LNCaP clone FGC (cell line): ENCODE measurements around the gene LSM11.

Experiments used
- DNase-seq: peaks from one replicate; pipeline ENCODE4 v3.0.0-alpha.2; 2011; ENCODE audit warnings: low read depth
- H3K4me3 ChIP-seq: 2 replicates; pipeline ENCODE4 v1.5.1; 2011; ENCODE audit warnings: mild to moderate bottlenecking, low read depth, low read length, control low read depth
- TF ChIP-seq, protein P1 (sequence below): IDR thresholded peaks from 2 replicates; pipeline ENCODE4 v1.5.1; 2012; ENCODE audit warnings: mild to moderate bottlenecking; ENCODE audit not compliant: control insufficient read depth, insufficient read depth; ENCODE audit errors: extremely low read depth

LSM11 gene

DNA sequence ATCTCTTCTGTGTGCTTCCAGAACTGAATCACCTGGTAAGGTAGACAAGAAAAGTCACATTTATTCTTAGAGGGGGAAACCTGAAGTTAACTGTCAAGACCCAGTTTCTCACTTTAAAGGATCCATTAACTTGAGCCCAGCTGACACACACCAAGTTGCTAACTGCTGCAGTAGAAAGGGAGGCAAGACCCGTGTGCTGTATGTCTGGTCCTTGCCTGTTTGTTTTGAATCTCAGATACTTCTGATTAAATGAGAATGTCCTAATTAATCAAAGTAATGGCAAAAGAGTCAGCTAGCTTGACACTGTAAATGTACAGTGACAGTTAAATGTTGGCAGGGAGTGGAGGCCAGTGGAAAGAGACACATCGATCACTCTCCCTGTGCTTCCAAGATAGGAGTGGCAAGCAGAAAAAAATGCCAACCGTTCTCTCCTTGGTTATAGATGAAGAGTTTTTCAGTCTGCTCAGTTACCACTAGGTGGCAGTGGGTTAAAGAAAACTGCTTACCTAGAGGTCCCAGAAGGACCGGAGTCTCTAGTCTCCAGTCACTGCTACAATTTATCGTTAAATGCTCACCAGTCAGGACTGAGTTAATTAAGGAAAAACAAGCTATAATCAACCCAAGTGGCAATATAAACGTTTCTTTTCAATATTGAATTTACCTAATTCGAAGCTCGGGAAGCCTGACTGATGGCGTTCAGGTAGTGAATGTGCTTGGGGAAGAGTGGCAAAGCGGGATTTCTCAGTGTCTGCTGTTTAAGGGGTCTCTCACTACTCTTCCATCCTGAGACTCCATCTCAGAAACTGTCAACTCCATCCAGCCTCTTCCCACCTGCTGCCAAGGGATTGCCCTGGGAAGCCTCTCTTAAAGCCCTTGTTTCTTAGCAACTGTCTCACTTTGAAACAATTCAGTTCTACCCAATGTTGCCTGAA is 18.4 kb downstream of the LSM11 start:
- H3K4me3 ChIP-seq: no peak overlapping the region
- TF ChIP-seq, protein P1, sequence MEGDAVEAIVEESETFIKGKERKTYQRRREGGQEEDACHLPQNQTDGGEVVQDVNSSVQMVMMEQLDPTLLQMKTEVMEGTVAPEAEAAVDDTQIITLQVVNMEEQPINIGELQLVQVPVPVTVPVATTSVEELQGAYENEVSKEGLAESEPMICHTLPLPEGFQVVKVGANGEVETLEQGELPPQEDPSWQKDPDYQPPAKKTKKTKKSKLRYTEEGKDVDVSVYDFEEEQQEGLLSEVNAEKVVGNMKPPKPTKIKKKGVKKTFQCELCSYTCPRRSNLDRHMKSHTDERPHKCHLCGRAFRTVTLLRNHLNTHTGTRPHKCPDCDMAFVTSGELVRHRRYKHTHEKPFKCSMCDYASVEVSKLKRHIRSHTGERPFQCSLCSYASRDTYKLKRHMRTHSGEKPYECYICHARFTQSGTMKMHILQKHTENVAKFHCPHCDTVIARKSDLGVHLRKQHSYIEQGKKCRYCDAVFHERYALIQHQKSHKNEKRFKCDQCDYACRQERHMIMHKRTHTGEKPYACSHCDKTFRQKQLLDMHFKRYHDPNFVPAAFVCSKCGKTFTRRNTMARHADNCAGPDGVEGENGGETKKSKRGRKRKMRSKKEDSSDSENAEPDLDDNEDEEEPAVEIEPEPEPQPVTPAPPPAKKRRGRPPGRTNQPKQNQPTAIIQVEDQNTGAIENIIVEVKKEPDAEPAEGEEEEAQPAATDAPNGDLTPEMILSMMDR: peak; percentile 76
- DNase-seq: no peak

DNA sequence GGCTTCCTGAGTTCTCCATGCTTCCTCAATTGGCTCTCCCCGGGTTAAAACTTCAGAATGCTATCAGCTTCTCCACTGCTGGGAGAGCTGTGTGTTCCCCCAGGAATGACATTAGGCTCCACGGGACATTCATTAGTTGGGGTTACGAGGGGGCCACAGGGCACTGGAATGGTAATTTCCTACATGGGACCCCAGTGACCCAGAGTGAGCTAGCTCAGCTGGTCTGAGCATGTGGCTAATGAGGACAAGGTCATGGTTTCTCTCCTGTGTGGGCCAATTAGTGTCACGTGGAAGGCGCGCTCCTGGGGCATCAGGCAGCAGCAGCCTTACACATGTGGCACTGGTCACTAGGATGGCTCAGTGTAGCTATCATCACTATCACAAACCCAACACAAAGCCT is 21.0 kb downstream of the LSM11 start:
- DNase-seq: no peak
- TF ChIP-seq, protein P1: no peak
- H3K4me3 ChIP-seq: no peak overlapping the region

DNA sequence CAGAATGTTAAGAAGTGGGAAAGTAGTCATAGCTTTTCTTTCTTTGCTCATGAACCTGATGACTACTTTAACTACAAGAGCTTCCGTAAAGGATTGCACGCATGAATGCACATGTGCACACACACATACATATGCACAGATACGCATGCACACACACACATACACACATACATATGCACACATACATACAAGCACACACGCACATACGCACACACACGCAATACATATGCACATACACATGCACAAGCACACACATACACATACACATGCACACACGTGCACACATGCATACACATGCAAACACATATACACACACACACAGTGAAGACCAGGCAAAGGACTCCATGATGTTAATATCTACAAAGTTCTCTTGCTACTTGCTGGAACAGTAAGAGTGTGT is 22.9 kb downstream of the LSM11 start:
- no peak for DNase-seq
- TF ChIP-seq, protein P1: no peak
- H3K4me3 ChIP-seq: no peak overlapping the region

DNA sequence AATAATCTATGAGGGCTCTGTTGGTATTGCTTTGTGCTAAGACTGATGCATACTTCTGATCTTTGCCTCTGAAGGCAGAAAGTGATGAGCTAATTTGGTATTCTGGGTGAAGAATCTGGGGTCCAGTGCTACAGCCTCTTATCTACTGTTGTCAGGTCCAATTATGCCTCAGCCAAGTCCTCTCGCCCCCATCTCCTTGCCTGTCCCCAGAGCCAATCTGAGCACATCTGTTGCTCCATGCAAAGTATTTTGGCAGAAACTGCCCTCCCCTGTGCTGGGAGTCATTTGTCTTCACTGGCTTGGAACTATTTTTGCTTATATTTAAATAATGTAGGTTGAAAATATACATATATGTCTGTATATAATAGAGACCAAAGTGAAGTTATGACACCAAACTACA is 23.4 kb downstream of the LSM11 start:
- no peak overlapping the region for H3K4me3 ChIP-seq
- no peak for DNase-seq
- TF ChIP-seq, protein P1: no peak

DNA sequence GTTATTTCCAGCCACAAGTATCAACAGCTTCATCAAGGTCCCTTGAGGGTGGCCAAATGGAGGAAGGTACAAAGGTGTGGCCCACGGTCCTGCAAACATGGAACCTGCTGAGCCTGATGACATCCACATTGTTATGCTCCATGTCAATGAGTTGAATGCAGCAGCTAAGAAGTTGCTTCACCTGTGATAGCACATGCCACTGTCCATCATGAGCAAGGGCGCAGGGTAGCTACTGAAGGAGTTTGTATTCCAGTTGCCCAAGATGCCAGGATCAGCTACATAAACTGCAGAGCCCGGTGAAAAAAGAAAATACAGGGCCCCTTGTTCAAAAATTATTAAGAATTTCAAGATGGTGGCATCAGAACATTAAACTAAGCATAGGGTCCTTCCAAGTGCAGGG is 24.2 kb downstream of the LSM11 start:
- TF ChIP-seq, protein P1: no peak
- DNase-seq: no peak
- no peak overlapping the region for H3K4me3 ChIP-seq

DNA sequence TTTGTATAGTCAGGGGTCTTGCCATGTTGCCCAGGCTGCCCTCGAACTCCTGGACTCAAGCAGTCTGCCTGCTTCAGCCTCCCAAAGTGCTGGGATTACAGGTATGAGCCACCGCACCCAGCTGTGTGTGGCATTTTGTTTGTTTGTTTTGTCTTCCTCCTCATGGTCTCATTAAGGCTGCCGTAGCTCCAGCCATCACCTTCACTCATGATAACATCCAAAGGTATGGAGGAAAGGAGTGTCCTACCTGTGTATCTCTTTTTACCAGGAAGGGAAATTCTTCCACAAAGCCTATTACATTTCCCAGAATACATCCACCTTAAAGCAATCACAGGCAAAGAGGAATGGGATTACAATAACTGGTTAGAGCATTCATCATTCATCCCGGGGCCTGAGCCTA is 27.2 kb downstream of the LSM11 start:
- H3K4me3 ChIP-seq: no peak overlapping the region
- DNase-seq: no peak
- TF ChIP-seq, protein P1: no peak

DNA sequence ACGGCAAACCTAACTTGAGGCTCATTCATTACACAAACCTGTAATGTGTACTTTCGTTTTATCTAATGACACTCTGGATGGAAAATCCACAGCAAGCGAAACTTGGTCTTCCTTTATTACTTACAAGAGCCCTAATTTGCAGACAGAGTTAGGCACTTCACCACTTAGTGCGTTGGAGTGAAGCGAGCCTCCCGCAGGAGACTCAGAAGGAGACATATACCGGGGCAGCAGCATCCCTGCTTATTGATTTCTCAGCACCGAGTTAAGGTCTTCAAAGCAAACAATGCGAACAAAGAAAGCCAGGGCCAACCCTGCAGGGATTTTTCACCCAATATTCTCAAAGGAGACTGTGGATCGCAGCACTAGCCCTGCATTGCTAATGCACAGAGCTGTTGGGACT is 28.6 kb downstream of the LSM11 start:
- H3K4me3 ChIP-seq: no peak overlapping the region
- DNase-seq: no peak
- TF ChIP-seq, protein P1: no peak
